OCI-LY7 (cell line): ENCODE results near the gene SLC4A9. TPM values are rescaled to one million over a fixed set of nuclear protein-coding genes. Genes with fewer than 3 reads are reported as not detected.

ENCODE experiments used
- BruUV-seq: library from RNA; stranded (reverse); fragments of 400-500 nt; replicated peaks from 2 replicates; lab custom pipeline; 2021; lab: Mats Ljungman, UMichigan
- CTCF ChIA-PET: fragments of 300-600 bp; sonication (Branson Sonifier 250); formaldehyde crosslinking; loops from one replicate; lab custom pipeline; 2022; ENCODE audit warnings: antibody characterized with exemption; ENCODE audit not compliant: unreplicated experiment; lab: Charles Lee
- POLR2A ChIA-PET: fragments of 300-600 bp; sonication (Branson Sonifier 250); formaldehyde crosslinking; loops from one replicate; lab custom pipeline; 2022; ENCODE audit warnings: antibody characterized with exemption; lab: Charles Lee
- DNase-seq: peaks from one replicate; pipeline ENCODE4 v3.0.0-alpha.2; 2015; ENCODE audit warnings: low spot score
- H2AFZ ChIP-seq: fragments of 200-600 bp; sonication (generic), shearing (Covaris generic); 2 replicates; pipeline ENCODE4 v1.6.1; 2014; ENCODE audit warnings: mild to moderate bottlenecking, antibody characterized with exemption, low read length, moderate library complexity
- H3K27ac ChIP-seq: fragments of 200-600 bp; sonication (generic); 2 replicates; pipeline ENCODE4 v1.5.1; 2014; ENCODE audit warnings: mixed run types, low read depth, mild to moderate bottlenecking, moderate library complexity, low read length, inconsistent platforms; ENCODE audit not compliant: poor library complexity, severe bottlenecking
- H3K36me3 ChIP-seq: fragments of 200-600 bp; sonication (generic); 2 replicates; pipeline ENCODE4 v1.6.1; 2014; ENCODE audit warnings: mild to moderate bottlenecking, antibody characterized with exemption, low read length, moderate library complexity, mixed read lengths; ENCODE audit not compliant: insufficient read depth
- H3K4me1 ChIP-seq: fragments of 200-600 bp; sonication (generic); 2 replicates; pipeline ENCODE4 v1.5.1; 2014; ENCODE audit warnings: mild to moderate bottlenecking, low read length; ENCODE audit not compliant: insufficient read depth, poor library complexity, severe bottlenecking
- H3K4me2 ChIP-seq: fragments of 200-600 bp; sonication (generic); 2 replicates; pipeline ENCODE4 v1.6.1; 2014; ENCODE audit warnings: mild to moderate bottlenecking, low read length
- H3K4me3 ChIP-seq: fragments of 200-600 bp; sonication (generic); 2 replicates; pipeline ENCODE4 v1.5.1; 2014; ENCODE audit warnings: mild to moderate bottlenecking, low read depth, low read length; ENCODE audit not compliant: poor library complexity, severe bottlenecking
- H3K79me2 ChIP-seq: fragments of 200-600 bp; sonication (generic); 2 replicates; pipeline ENCODE4 v1.6.1; 2016; ENCODE audit warnings: low read depth, mild to moderate bottlenecking, low read length, moderate library complexity, mixed read lengths; ENCODE audit not compliant: insufficient read depth
- H3K9me2 ChIP-seq: fragments of 200-600 bp; sonication (generic); 2 replicates; pipeline ENCODE4 v1.6.1; 2016; ENCODE audit warnings: mild to moderate bottlenecking, low read length, mixed read lengths; ENCODE audit not compliant: insufficient read depth
- H3K9me3 ChIP-seq: fragments of 200-600 bp; sonication (generic); 2 replicates; pipeline ENCODE4 v1.6.1; 2014; ENCODE audit warnings: mild to moderate bottlenecking, mixed run types, low read length, mixed read lengths
- H4K20me1 ChIP-seq: fragments of 200-600 bp; sonication (generic); 2 replicates; pipeline ENCODE4 v1.6.1; 2014; ENCODE audit warnings: mild to moderate bottlenecking, antibody characterized with exemption, low read length, moderate library complexity, mixed read lengths; ENCODE audit not compliant: insufficient read depth
- CTCF ChIP-seq: fragments of 200-600 bp; sonication (generic); conservative IDR thresholded peaks from 2 replicates; pipeline ENCODE4 v1.5.1; 2014; ENCODE audit warnings: mild to moderate bottlenecking, antibody characterized with exemption, low read length, moderate library complexity, mixed read lengths
- EZH2phosphoT487 ChIP-seq: fragments of 200-600 bp; sonication (generic); IDR thresholded peaks from 2 replicates; pipeline ENCODE4 v1.6.1; 2018; ENCODE audit warnings: low read depth, borderline replicate concordance, mild to moderate bottlenecking, mixed run types, antibody characterized with exemption, low read length, moderate library complexity, mixed read lengths
- intact Hi-C: fragments of 100-400 bp; cut with micrococcal nuclease; formaldehyde crosslinking; loops from one replicate; pipeline ENCODE4 v1.10.0; 2022; ENCODE audit not compliant: unreplicated experiment
- total RNA-seq, 2 experiments: library from RNA; depleted of rRNA in 1 of 2; stranded (reverse); fragments of >200 nt in 1 of 2; shearing (Covaris generic) in 1 of 2; gene quantifications; 2 replicates each; pipeline ENCODE4 v1.2.3, GENCODE V29; 2014 to 2022

SLC4A9 gene
- total RNA-seq, 2 experiments from 2014 or later: 0.22 to 2.6 TPM

GRCh38 chr5:140360681-140361479 is 886 bp downstream of the SLC4A9 start:
- H3K36me3 ChIP-seq: no peaks in the 10 kb centered on the region
- no peaks in the 10 kb centered on the region for H3K79me2 ChIP-seq
- no peaks in the 10 kb centered on the region for H4K20me1 ChIP-seq
- intact Hi-C loops: loop anchor here (10.0 kb wide), 1 partner anchor 194 kb away; the partner anchor contains the start of gene SRA1
- H3K9me2 ChIP-seq: no peaks in the 10 kb centered on the region
- no peak overlapping the region for H2AFZ ChIP-seq
- H3K4me1 ChIP-seq: peaks cover 9% of the 10 kb centered on the region
- no peak overlapping the region for H3K4me3 ChIP-seq
- no peaks in the 10 kb centered on the region for H3K9me3 ChIP-seq
- no peak overlapping the region for H3K27ac ChIP-seq
- no peak for DNase-seq
- CTCF ChIA-PET: interaction anchor here (0.6 to 0.8 kb wide), 2 partner anchors 12 to 114 kb away, joined by 3 to 4 read pairs; no protein-coding TSS in a partner anchor
- BruUV-seq: no TSS peak
- POLR2A ChIA-PET: interaction anchor here (0.6 to 1.5 kb wide), 6 partner anchors 13 to 707 kb away, joined by 3 to 4 read pairs (median 3); no protein-coding TSS in a partner anchor
- TF ChIP-seq CTCF: no peak
- TF ChIP-seq EZH2phosphoT487: no peak
- H3K4me2 ChIP-seq: no peak overlapping the region

- POLR2A ChIA-PET: no interaction called here
- no peak for DNase-seq
- Histone ChIP-seq H3K4me2 (no peak overlapping the region), H3K4me1 (peaks cover 9% of the 10 kb centered on the region), H3K36me3 (no peaks in the 10 kb centered on the region), H4K20me1 (no peaks in the 10 kb centered on the region), H2AFZ (no peak overlapping the region), H3K79me2 (no peaks in the 10 kb centered on the region), H3K27ac (no peak overlapping the region), H3K9me3 (no peaks in the 10 kb centered on the region), H3K4me3 (no peak overlapping the region), H3K9me2 (no peaks in the 10 kb centered on the region)
- CTCF ChIA-PET: interaction anchor here (1.3 kb wide), 1 partner anchor 12 kb away, joined by 3 read pairs; no protein-coding TSS in a partner anchor
- intact Hi-C loops: loop anchor here (10.0 kb wide), 1 partner anchor 193 kb away; the partner anchor contains the start of gene SRA1
- BruUV-seq: no TSS peak
- TF ChIP-seq EZH2phosphoT487 (no peak), CTCF (no peak)
These were observed 1.9 kb downstream of the SLC4A9 start for GRCh38 chr5:140361901-140362300.
